Heart left ventricle (tissue), 16 donors: ENCODE results near the gene DUSP28. TPM values are rescaled to one million over a fixed set of nuclear protein-coding genes. Genes with fewer than 3 reads are reported as not detected.

Experiments
- ATAC-seq, 4 donors: fragments of 200-7000 bp; cut with Tn5 transposase; one replicate each; pipeline ENCODE4 v1.9.1; 2020 to 2022; ENCODE audit warnings: moderate library complexity in 4 of 4, mild to moderate bottlenecking in 3 of 4, moderate number of reproducible peaks in 1 of 4
- DNase-seq, 5 donors: peaks; one replicate each; pipeline ENCODE4 v3.0.0-alpha.2; 2020
- H3K27ac ChIP-seq, 12 donors: fragments of 200-600 bp; sonication (generic) in 4 of 12; one replicate each; pipeline versions ENCODE4 v1.5.0 to v1.8.0; 2016 to 2022; ENCODE audit warnings: mild to moderate bottlenecking in 2 of 12
- H3K27me3 ChIP-seq, 9 donors: fragments of 200-600 bp; sonication (generic) in 2 of 9; one replicate each; pipeline versions ENCODE4 v1.5.1 to v1.8.0; 2016 to 2022; ENCODE audit warnings: mild to moderate bottlenecking in 3 of 9
- H3K36me3 ChIP-seq, 9 donors: fragments of 200-600 bp; sonication (generic) in 2 of 9; one replicate each; pipeline versions ENCODE4 v1.5.0 to v1.8.0; 2018 to 2022; ENCODE audit warnings: mild to moderate bottlenecking in 2 of 9
- H3K4me1 ChIP-seq, 12 donors: fragments of 200-600 bp; sonication (generic) in 4 of 12; one replicate each; pipeline versions ENCODE4 v1.5.0 to v1.8.0; 2016 to 2022; ENCODE audit warnings: mild to moderate bottlenecking in 3 of 12
- H3K4me3 ChIP-seq, 12 donors: fragments of 200-600 bp; sonication (generic) in 4 of 12; one replicate each; pipeline versions ENCODE4 v1.5.0 to v1.8.0; 2017 to 2022; ENCODE audit warnings: mild to moderate bottlenecking in 9 of 12, moderate library complexity in 4 of 12
- H3K9me3 ChIP-seq, 12 donors: fragments of 200-600 bp; sonication (generic) in 4 of 12; one replicate each; pipeline versions ENCODE4 v1.5.0 to v1.8.0; 2016 to 2022; ENCODE audit warnings: mild to moderate bottlenecking in 1 of 12
- CTCF ChIP-seq, 12 donors: fragments of 200-600 bp; sonication (generic) in 4 of 12; IDR thresholded peaks; one replicate each; pipeline versions ENCODE4 v1.5.0 to v1.8.0; 2018 to 2022; ENCODE audit warnings: antibody characterized with exemption in 12 of 12, mild to moderate bottlenecking in 5 of 12
- POLR2A ChIP-seq, 2 donors: fragments of 450-650 bp; IDR thresholded peaks; one replicate each; pipeline ENCODE4 v1.6.1; 2017; ENCODE audit warnings: antibody characterized with exemption in 2 of 2, mild to moderate bottlenecking in 2 of 2, moderate library complexity in 2 of 2
- WGBS, 4 donors: extraction: QIAGEN DNeasy Blood & Tissue Kit in 2 of 4; methylation state at CpG; one replicate each; pipeline versions ENCODE4 v1.1.5 to v1.1.7; 2013 to 2018; 5-methylcytosine and 5-hydroxymethylcytosine counted together
- intact Hi-C, 10 donors: fragments of 100-400 bp; cut with DNase I; formaldehyde crosslinking; loops; one replicate each; pipeline versions ENCODE4 v1.11.1 to v1.14.2; 2022
- polyA plus RNA-seq, 2 donors: library from polyadenylated mRNA; stranded (reverse); fragments of 200-250 nt; gene quantifications; one replicate each; pipeline ENCODE4 v1.2.3, GENCODE V29; 2013
- total RNA-seq, 9 donors: library from RNA; depleted of rRNA in 2 of 9; stranded (reverse); fragments of >200 nt in 2 of 9; fragmentation: NEBNext Ultra II Directional in 3 of 9; extraction: Animal tissue kit (Norgen Biotek cat#: 25700) in 3 of 9; gene quantifications; one replicate each; pipeline versions ENCODE4 v1.1.0 to v1.2.4, GENCODE V29; 2016 to 2023
- donor health status: ischemic (EF 13 %, LVEDD 7.1; RV severe dilation, severe dysfunction).
- donor health status: healthy with polysubstance abuse.
- donor health status: DM: no; HTN: yes; CAD: no.
- donor health status: DM: no; HTN: no; CAD: no.
- donor health status: ischemic (EF 25% LVEDD 6.9; RV normal size, moderate dysfunction).
- donor health status: ischemic (EF 25% LVEDD 5.7; RV mildly dilated, moderate dysfunction).
- donor health status: healthy.
- donor health status: DM: yes; HTN: yes; CAD: no.
- donor health status: ischemic (EF 35%, LVEDD 5.7; RV mildly dilated, moderate dysfunction).
- donor health status: nonischemic (EF 11% LVEDD 7.7; RV severe dilation, severe dysfunction).
- donor health status: DM: yes; HTN: yes; CAD: no.
- donor health status: PGD.
- donor health status: ischemic (EF 29% LVEDD 5.4; RV normal size, mild dysfunction).
- donor health status: nonischemic (EF 23%, LVEDD 6.1; RV moderate dilation, normal function).

DUSP28 gene
- total and polyA plus RNA-seq, 11 donors: 3.6 to 23.9 (median 13.3) TPM

- intact Hi-C loops: no loop called here
- H3K4me3 ChIP-seq: no peak overlapping the region
- H3K4me1 ChIP-seq: peaks cover 0 to 35% (median 16%) of the 10 kb centered on the region in 12 donors
- no peak for ATAC-seq
- H3K9me3 ChIP-seq: peaks cover 0 to 9% (median 0%) of the 10 kb centered on the region in 12 donors
- H3K36me3 ChIP-seq: peaks cover 0 to 67% (median 39%) of the 10 kb centered on the region in 9 donors
- no peak for TF ChIP-seq CTCF (IDR thresholded peaks at IDR 0.05)
- no peak for TF ChIP-seq POLR2A (IDR thresholded peaks at IDR 0.05)
- 90 to 93% (median 93%) methylated on average over 11 to 32 of the region's 32 CpGs for WGBS, 4 donors
- peak in 2 of 5 donors; percentile 28 to 60 for DNase-seq
- no peak overlapping the region for H3K27ac ChIP-seq
- no peaks in the 10 kb centered on the region for H3K27me3 ChIP-seq
Observed at GRCh38 chr2:240576436-240577205, 16.5 kb downstream of the DUSP28 start.

- H3K4me1 ChIP-seq: peaks cover 0 to 35% (median 16%) of the 10 kb centered on the region in 12 donors
- peak overlapping the region in 1 of 12 donors; percentile 13 for H3K27ac ChIP-seq
- no peak overlapping the region for H3K4me3 ChIP-seq
- intact Hi-C loops: no loop called here
- no peaks in the 10 kb centered on the region for H3K27me3 ChIP-seq
- DNase-seq (peak in 1 of 5 donors; percentile 48), ATAC-seq (no peak)
- TF ChIP-seq CTCF (IDR thresholded peaks at IDR 0.05) (no peak), POLR2A (IDR thresholded peaks at IDR 0.05) (no peak)
- WGBS, 4 donors: 89 to 91% (median 90%) methylated on average over 17 to 26 of the region's 26 CpGs
- H3K9me3 ChIP-seq: peaks cover 0 to 9% (median 0%) of the 10 kb centered on the region in 12 donors
- peaks cover 0 to 63% (median 39%) of the 10 kb centered on the region in 9 donors for H3K36me3 ChIP-seq
Observed at GRCh38 chr2:240577281-240578109, 17.3 kb downstream of the DUSP28 start.

DNA sequence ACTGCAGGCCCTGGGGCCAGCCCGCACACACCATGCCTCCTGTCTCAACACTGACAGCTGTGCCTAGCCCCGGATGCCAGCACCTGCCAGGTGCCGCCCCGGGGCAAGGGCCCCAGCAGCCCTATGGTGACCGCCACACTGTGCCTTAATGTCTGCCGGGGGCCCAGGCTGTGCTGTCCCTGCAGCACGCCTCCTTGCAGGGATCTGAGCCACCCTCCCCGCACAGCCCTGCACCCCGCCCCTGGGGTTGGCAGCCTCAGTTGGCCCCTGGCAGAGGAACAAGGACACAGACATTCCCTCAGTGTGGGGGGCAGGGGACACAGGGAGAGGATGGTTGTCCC, 17.9 kb downstream of the DUSP28 start:
- Histone ChIP-seq H3K4me3 (no peak overlapping the region), H3K4me1 (peaks cover 0 to 35% (median 16%) of the 10 kb centered on the region in 12 donors), H3K27ac (peak overlapping the region in 2 of 12 donors; percentile 13 to 76), H3K36me3 (peaks cover 0 to 58% (median 39%) of the 10 kb centered on the region in 9 donors), H3K9me3 (peaks cover 0 to 9% (median 0%) of the 10 kb centered on the region in 12 donors), H3K27me3 (no peaks in the 10 kb centered on the region)
- ATAC-seq (peak in 2 of 4 donors; percentile 6 to 16), DNase-seq (peak in 2 of 5 donors; percentile 22 to 51)
- intact Hi-C loops: no loop called here
- TF ChIP-seq POLR2A (IDR thresholded peaks at IDR 0.05): no peak
- no peak for TF ChIP-seq CTCF (IDR thresholded peaks at IDR 0.05)
- 81 to 91% (median 86%) methylated on average over 8 to 9 of the region's 9 CpGs for WGBS, 4 donors

DNA sequence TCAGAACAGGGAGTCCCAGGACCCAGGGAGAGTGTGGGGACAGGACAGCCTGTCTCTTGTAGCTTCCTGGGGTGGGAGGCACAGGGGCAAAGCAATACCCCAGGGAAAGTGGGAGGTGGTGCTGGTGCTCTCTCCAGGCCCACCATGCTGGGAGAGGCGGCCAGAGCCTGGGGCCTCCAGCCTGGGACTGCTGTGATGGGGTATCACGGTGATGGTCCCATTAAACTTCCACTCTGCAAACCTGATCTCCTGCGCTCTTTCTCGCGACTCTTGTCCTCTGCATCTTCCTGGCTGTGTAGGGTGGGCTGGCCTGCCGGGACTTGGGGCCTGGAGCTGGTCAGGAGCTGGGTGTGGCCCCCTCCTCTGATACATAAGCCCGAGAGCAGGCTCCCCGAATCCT, 18.3 kb downstream of the DUSP28 start:
- 82 to 92% (median 86%) methylated on average over 8 of the region's 8 CpGs for WGBS, 4 donors
- ATAC-seq (no peak), DNase-seq (peak in 1 of 5 donors; percentile 43)
- intact Hi-C loops: no loop called here
- H3K9me3 ChIP-seq: peaks cover 0 to 9% (median 0%) of the 10 kb centered on the region in 12 donors
- TF ChIP-seq POLR2A (IDR thresholded peaks at IDR 0.05) (no peak), CTCF (IDR thresholded peaks at IDR 0.05) (no peak)
- H3K4me1 ChIP-seq: peaks cover 0 to 35% (median 16%) of the 10 kb centered on the region in 12 donors
- no peak overlapping the region for H3K4me3 ChIP-seq
- H3K27me3 ChIP-seq: no peaks in the 10 kb centered on the region
- H3K27ac ChIP-seq: peak overlapping the region in 3 of 12 donors; percentile 13 to 87 (median 76)
- H3K36me3 ChIP-seq: peaks cover 0 to 53% (median 38%) of the 10 kb centered on the region in 9 donors
